HG02885 (cell line): Measurements from ENCODE around the gene CTNND2.

Experiments used
- ATAC-seq: cut with Tn5 transposase; IDR thresholded peaks from one replicate; pipeline ENCODE4 v1.9.1; 2021; ENCODE audit warnings: mild to moderate bottlenecking; ENCODE audit not compliant: unreplicated experiment, poor library complexity

Gene CTNND2, protein sequence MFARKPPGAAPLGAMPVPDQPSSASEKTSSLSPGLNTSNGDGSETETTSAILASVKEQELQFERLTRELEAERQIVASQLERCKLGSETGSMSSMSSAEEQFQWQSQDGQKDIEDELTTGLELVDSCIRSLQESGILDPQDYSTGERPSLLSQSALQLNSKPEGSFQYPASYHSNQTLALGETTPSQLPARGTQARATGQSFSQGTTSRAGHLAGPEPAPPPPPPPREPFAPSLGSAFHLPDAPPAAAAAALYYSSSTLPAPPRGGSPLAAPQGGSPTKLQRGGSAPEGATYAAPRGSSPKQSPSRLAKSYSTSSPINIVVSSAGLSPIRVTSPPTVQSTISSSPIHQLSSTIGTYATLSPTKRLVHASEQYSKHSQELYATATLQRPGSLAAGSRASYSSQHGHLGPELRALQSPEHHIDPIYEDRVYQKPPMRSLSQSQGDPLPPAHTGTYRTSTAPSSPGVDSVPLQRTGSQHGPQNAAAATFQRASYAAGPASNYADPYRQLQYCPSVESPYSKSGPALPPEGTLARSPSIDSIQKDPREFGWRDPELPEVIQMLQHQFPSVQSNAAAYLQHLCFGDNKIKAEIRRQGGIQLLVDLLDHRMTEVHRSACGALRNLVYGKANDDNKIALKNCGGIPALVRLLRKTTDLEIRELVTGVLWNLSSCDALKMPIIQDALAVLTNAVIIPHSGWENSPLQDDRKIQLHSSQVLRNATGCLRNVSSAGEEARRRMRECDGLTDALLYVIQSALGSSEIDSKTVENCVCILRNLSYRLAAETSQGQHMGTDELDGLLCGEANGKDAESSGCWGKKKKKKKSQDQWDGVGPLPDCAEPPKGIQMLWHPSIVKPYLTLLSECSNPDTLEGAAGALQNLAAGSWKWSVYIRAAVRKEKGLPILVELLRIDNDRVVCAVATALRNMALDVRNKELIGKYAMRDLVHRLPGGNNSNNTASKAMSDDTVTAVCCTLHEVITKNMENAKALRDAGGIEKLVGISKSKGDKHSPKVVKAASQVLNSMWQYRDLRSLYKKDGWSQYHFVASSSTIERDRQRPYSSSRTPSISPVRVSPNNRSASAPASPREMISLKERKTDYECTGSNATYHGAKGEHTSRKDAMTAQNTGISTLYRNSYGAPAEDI (N-terminal part only)

DNA sequence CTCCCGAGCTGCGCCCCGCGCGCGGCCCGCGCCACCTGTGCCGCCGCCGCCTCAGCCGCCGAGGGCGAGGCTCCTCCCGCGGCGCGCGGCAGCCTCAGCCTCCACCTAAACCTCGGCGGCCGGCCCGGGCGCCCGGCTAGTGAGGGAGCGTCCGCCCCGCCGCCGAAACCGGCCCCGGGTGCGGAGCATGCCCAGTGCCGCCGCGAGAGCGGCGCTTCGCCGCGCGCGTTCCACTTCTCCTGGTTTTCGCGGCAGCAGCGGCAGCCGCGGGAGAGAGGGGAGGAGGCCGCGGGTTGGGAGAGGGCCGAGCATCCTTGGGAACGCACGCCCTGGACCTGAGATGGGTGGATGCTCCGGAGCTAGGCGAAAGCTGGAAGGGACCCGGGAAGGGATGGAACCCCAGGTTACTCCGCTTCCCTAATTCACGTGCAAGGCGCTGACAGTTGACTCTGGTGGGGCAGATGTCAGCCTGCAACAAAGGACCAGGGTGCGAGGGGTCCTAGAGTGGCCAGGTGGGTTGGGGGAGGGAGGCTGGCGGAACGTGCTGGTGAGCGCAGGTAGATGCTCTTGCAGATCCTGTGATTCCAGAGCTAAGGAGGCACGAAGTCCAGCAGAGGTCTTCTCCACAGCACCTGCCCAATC is at the start of gene CTNND2:
TSS of gene CTNND2 (minus strand) at position 182 of the 642 bp plus-strand sequence. CDS start 593 bp downstream, outside the sequence.
- ATAC-seq, result peak; percentile 7

DNA sequence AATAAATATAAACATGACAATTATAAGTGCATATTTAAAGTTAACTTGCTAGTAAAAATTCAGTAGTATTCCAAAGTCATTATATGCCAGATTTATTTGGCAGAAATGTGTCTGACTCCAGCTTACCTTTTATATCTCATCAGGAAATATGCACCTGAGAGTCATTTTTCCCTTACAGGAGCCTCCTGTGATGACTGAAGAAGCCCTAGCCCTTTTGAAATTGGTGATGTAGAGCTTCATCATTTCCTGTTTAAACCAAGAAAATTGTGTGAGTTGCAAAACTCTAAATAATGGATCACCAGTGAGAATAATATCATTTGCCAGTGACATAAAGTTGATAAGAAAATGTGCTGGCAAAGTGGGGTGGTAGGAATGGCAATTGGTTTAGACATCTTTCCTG is 42.1 kb upstream of the CTNND2 start:
- ATAC-seq, result no peak

DNA sequence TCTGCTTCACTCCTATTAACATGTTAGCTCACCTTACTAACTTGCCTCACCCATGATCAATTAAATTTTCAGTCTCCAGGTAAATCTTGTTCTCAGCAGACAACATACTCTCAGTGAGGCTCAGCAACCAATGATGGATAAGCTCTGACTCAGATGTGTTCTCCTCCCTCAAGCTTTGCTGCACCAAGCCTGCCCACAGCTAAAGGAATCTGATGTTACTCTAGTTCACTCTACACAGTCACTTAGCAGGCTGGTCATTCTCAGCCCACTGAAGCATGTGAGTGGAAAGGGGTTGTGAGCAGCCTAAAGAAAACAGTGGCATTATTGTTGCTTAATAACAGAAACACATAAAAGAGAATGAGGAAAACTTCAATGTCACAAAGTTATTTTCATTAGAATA is 37.3 kb upstream of the CTNND2 start:
- no peak for ATAC-seq

DNA sequence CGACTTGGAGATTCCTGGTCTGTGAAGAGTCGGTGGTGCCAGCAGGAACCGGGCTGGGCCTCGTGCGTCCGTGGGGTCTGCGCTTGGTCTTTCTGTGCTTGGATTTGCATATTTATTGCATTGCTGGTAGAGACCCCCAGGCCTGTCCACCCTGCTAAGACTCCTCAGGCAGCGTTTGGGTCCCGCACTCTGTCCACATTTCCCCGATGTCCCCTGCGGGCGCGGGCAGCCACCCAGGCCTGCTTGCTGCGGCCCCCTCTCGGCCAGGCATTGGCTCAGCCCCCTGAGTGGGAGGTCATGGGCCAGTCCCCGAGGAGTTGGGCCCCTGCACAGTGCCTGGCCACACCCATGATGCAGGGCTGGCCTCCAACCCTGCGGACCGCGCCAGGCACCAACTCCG is 27.4 kb upstream of the CTNND2 start:
- ATAC-seq, result no peak

DNA sequence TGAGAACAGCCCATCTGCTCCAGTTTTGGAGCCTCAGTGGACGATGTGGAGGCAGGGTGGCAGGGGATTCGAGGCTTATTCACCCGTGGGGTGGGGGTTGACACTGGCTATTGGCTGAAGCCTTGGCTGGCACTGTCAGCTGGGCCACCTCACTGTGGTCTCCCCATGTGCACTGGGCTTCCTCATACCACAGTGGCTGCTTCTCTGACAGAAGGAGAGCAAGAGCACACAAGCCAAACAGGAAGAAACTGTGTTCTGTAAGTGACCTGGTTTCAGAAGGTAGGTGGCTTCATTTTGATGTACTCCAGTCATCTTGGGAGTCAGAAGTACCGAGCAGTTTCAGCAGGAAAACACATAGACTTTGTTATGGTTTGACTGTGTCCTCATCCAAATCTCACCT is 24.7 kb upstream of the CTNND2 start:
- ATAC-seq, result no peak

DNA sequence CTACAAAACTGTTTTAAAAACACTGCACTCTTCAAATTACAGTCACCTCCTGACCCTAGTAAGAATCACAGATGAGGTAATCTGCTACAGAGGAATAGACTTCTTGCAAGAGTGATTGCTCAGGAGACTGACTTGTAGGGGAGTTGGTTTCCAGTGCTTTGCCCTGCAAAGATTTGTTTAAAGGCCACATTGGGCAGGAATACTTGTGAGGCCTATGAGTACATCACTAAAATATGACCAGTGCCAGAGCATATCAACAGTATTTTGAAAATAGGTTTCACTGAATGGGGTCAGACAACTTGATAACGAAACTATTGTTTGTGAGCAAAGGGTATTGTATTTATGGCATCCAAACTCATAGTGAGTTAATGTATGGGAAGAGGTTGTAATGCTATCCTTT is 21.5 kb upstream of the CTNND2 start:
- ATAC-seq, result no peak

DNA sequence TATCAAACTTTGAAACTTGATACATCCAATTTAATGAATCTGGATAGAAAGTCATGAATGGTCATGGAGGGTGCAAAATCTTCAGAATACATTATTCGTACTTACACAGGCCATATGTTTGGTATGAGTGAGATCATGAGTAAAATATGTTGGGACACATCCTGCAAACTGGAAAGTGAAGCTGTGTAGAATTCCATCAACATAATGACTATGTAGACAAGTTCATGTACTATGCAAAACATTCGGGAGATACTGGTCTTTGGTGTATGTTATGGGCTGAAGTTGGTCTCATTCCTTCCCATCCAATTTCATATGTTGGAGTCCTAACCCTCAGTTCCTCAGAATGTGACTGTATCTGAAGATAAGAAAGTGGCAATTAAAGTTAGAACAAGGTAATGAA is 18.1 kb upstream of the CTNND2 start:
- ATAC-seq, result no peak

DNA sequence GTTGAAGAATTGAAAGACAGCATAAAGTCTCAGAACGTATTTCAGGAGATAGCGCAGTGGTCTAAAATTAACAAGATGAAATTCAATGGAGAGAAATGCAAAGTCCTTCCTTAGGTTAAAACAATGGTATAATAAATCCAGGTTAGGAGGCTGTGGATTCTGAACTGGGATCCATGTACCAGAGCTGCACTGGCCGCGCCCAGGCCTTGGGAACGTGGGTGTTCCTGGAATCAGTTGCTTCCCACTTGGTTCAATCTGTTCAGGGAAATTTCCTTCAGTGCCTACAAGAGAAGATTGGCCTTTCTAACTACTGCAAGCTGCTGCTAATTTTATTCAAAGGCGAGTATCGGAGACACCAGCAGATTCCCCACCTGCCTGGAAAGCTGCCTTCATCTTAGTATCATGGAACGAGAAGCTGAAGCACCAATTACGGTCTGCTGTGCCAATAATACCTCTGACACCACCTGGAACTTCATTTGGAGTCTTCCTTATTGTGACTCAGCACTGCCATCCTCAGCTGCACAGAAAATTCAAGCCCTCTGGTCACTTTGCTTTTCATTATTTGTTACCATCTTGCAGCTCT is 14.3 kb upstream of the CTNND2 start:
- ATAC-seq, result no peak

DNA sequence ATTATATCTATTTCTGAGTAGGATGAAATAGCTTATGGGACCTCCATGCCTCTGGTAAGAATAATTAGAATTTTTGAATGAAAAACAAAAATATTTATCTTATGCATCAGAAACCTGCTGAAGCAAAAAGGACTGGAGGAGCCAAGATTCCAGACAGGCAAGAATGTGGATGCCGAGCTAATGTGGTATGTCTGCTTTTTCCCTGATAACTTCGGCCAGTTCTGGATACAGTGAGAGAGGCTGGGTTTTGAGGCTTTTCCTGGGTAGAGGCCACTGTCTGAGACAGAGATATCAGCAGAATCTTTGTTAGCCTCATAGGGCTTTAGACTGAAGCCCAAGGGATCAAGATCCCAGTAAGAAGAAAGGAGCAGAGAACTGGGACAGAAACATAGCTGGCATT is 5.2 kb upstream of the CTNND2 start:
- ATAC-seq, result no peak

DNA sequence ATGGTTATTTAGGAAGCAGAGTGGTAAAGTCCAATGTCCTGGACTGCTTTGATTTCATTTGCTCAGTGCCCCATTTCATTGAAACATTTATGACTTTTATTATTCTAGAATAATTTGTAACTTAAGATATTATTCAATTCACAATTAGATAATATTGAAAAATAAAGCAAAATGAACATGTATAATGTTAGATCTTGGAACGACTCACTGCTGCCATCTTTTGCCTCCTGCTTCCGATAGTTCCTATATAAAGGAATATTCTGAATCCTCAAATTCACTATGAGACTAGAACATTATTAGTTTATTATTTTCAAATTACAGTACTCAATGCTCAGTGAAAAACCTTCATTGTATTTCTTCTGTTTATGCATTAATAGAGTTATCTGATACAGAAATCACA is 2.3 kb upstream of the CTNND2 start:
- ATAC-seq, result no peak

DNA sequence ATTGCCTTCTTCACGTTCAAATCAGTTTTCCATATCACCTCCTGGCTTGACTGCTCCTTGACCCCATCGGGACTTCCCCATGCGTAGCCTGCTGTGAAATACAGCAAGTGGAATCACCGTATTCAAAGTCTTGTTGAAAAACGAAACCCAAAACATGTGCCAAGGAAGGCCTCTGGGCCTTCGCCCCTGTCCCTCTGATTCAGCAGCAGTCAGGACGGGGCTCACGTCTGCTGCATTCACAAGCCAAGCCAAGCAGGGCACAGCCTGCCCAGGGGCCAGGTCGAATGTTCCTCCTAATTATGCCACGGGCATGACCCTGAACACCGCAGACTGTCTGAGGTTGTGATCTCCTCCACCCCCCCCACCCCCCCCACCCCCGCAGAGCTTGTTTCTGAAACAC is 960 bp upstream of the CTNND2 start:
- ATAC-seq, result no peak

DNA sequence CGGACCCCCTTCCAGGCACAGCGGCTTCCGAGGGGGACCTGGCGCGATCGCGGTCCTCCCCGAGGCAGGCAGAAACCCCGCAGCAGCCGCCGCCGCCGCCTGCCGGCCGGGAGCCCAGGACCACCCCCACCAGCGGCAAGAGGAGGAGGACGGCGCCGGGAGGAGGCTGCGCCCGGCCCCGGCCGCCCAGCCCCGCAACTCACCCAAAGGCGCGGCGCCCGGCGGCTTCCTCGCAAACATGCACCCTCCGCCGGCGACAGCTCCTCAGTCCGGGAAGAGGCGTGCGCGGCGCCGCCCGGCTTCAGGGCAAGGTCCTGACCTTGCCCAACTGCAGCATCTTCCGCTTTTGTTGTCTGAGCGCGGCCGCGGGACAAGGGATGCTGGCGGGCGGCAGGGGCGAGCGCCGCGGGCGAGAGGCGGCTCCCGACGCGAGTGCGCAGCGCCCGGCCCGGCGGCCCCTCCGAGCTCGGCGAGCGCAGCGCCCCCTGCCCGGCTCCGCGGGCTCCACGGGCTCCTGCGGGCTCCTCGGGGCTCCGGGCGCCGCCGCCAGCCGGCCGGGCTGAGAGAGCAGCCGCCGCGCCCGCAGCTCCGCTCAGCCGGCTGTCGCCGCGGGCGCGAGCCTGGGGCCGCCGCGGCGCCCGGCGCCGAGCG is 507 bp downstream of the CTNND2 start:
- ATAC-seq, result peak; percentile 47

DNA sequence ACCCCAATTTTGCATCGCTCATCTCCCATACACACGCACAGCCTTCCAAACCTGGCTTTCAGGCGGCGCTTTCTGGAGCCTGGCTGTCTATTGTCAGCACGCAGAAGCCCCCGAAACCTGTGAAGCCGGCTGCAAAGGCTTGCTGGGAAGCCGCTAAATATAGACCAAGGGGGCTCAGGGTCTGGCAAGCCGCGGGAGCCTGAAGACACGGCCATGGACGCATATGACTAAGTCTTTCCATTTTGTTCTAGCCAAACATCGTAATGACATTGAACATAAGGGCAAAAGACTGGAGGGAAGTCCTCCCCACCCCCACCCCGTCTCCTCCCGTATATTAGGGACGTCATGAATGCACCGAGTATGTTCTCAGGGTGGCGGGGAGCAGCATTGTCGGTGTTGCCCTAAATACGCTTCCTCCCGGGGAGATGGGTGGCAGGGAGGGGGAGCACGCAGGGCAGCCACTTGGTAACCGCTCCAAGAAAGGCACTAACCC is 1.1 kb downstream of the CTNND2 start:
- peak; percentile 9 for ATAC-seq

DNA sequence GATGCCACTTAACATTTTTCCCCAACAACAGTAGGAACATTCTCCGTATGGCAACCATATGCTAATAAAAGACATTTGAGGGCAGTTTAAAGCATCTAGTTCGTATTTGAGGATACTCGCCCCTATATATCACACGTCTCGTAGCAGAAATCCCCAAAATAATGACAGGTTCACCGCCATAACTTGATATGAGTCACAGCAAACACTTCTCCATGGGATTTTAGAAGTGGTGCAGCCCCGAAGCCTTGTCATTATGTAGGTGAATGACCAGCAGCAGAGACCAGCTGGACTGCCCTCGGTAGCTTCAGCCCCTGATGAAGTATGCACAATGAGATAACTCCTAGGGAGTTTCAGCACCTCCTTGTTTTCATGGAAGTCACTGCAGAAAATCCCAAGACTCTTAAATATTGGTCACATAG is 2.0 kb downstream of the CTNND2 start:
- no peak for ATAC-seq

DNA sequence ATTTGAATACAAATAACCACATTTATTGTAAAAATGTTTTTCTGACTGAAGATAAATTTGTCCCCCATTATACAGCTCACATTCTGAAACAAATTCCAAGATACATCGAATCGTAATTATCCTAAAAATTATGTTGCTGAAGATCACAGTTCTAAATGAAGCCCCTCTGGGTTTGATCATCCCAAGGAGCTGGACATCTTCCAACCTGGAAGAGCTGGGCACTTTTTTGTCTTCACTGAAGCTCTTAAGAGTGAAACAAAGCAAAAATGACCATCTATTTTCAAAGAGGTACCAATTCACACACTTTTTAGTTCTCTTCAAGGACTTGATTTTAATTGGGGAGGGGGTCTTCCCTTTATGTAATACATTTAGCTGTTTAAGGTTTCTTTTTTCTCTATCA is 5.5 kb downstream of the CTNND2 start:
- no peak for ATAC-seq

DNA sequence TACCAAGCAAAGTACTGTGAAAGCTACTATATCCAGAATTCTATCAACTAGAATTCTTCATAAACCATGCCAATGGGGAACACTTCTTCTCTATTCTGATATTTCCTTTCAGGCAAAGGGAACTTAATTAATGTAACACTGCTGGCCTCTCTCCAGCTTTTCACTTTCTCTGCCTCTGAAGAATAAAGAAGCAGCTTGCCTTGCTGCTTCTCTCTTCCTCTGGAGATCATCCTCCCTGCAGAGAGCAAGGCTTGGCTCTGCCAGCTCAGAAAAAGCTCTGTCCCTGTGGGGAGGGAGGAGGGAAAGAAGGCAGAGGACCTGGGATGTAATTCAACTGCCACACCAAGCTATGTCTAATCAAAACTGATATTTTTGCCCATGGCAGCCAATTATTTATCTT is 6.5 kb downstream of the CTNND2 start:
- no peak for ATAC-seq

DNA sequence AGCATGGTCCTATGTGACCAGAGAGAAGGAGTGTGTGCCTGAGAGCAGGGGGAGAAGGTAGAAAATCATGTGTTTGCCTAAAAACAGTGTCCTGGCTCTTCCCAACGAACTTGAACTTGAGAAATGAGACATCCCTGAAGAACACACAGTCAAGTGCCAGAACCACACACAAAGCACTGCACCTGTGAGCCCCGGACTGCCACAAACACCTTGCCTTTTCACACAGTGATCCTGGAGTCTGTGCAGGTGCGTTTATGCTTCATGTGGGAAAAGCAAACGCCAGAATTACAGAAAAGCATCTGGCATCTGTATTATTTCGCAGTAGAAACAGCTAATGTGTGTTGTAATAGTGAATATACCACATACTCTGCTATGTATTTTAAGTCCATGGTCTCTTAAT is 9.3 kb downstream of the CTNND2 start:
- ATAC-seq, result no peak

DNA sequence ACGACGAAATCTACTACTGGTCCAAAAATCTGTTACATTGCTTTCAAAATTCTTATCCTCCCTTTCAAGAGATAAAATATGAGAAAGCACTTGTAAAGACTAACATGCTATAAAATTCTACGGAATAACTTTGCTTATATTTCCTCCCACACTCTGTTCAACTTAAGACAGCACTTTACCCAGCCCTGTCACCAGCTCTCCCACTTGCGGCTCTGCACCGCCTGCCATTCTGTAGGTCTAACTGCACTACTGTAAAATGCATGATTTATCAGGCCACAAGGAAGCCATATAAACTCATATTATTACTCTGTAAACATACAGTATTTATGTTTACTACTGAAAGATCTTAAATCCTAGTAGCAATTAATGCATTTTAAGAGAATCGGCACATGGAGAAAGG is 11.4 kb downstream of the CTNND2 start:
- ATAC-seq, result no peak

DNA sequence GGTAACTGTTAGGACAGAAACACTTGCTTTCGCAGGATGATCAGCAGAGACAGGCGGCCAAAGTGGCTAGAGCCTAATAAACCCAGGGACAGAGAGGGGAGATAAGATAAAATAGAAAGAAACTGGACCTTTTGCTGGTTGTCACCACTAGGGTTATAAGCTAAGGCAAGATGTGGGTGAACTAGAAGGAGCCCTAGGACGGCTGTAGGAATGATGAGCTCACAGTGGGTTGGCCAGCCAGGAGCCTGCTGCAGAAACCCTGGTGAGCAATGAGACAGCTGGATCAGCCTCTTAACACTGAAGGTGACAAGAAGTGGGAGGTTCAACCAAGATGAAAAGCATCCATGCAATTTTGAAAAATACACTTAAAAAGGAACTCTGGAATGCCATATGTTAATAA is 13.5 kb downstream of the CTNND2 start:
- ATAC-seq, result no peak
